Measurements from ENCODE around the gene NFE2.

GRCh38 chr12:54337280-54337842 is 36.5 kb upstream of the NFE2 start:
- TF ChIP-seq POLR2A (IDR thresholded peaks at IDR 0.05; ENCODE audit: low read length) (no peak), GATA1 (IDR thresholded peaks at IDR 0.05; ENCODE audit: low read depth, low read length) (no peak)
